ENCODE data around the gene ALOXE3. TPM values are rescaled to one million over a fixed set of nuclear protein-coding genes. Genes with fewer than 3 reads are reported as not detected.

Gene ALOXE3
- polyA plus RNA-seq, 1 experiment = 0.04 TPM

DNA sequence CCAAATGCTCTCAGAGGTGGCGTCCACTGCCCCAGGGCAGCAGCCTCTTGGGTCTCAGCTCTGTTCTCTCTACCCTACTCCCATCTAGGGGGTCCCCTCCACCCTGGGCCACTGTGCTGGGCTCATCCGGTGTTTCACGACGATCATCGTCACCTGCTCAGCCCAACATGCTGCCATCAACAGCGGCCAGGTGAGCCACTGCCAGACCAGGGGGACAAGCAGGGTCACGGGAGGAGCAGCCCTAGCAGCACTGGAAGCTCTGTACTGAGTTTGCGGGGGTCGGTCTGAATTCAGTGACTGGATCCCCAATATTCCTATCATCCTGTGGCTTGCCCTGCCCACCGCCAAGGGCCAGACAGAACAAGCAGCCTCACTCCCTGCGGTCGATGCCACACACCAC is 46.8 kb downstream of the ALOXE3 start:
- H3K4me3 ChIP-seq (ENCODE audit: low read depth, low read length) = no peak overlapping the region
- no peak for DNase-seq (ENCODE audit: low read depth, low spot score)
- ChIA-PET POLR2A (no interaction called here), CTCF (interaction anchor here (9.2 kb wide), 1 partner anchor 11 kb away, joined by 124 read pairs; no protein-coding TSS in a partner anchor)
- H3K9me3 ChIP-seq (ENCODE audit: control insufficient read depth, insufficient read depth, low read length) = peaks cover 4% of the 10 kb centered on the region; the same call in 1 of the 2 replicates
- TF ChIP-seq, protein P1, sequence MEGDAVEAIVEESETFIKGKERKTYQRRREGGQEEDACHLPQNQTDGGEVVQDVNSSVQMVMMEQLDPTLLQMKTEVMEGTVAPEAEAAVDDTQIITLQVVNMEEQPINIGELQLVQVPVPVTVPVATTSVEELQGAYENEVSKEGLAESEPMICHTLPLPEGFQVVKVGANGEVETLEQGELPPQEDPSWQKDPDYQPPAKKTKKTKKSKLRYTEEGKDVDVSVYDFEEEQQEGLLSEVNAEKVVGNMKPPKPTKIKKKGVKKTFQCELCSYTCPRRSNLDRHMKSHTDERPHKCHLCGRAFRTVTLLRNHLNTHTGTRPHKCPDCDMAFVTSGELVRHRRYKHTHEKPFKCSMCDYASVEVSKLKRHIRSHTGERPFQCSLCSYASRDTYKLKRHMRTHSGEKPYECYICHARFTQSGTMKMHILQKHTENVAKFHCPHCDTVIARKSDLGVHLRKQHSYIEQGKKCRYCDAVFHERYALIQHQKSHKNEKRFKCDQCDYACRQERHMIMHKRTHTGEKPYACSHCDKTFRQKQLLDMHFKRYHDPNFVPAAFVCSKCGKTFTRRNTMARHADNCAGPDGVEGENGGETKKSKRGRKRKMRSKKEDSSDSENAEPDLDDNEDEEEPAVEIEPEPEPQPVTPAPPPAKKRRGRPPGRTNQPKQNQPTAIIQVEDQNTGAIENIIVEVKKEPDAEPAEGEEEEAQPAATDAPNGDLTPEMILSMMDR (IDR thresholded peaks at IDR 0.05; ENCODE audit: low read depth, low read length) = no peak
- no peak overlapping the region for H3K27ac ChIP-seq (ENCODE audit: low read depth, low read length)
- peaks cover 77% of the 10 kb centered on the region for H3K27me3 ChIP-seq (ENCODE audit: control insufficient read depth, insufficient read depth, low read length)

- Histone ChIP-seq H3K27me3 (ENCODE audit: control insufficient read depth, insufficient read depth, low read length) (peaks cover 72% of the 10 kb centered on the region), H3K27ac (ENCODE audit: low read depth, low read length) (no peak overlapping the region), H3K4me3 (ENCODE audit: low read depth, low read length) (no peak overlapping the region), H3K9me3 (ENCODE audit: control insufficient read depth, insufficient read depth, low read length) (peaks cover 4% of the 10 kb centered on the region; the same call in 1 of the 2 replicates)
- TF ChIP-seq, protein P1 (IDR thresholded peaks at IDR 0.05; ENCODE audit: low read depth, low read length) = no peak
- CTCF ChIA-PET = interaction anchor here (0.6 to 9.2 kb wide), 5 partner anchors 10 to 97 kb away, joined by 3 to 124 read pairs (median 8); partner anchors contain the start of gene ALOXE3
- DNase-seq (ENCODE audit: low read depth, low spot score) = no peak
- POLR2A ChIA-PET = interaction anchor here (0.7 kb wide), 1 partner anchor 253 kb away, joined by 4 read pairs; no protein-coding TSS in a partner anchor
These were observed 48.8 kb downstream of the ALOXE3 start for GRCh38 chr17:8069587-8069860.

GRCh38 chr17:8068736-8069586 is 49.4 kb downstream of the ALOXE3 start:
- Histone ChIP-seq H3K27ac (ENCODE audit: low read depth, low read length) (no peak overlapping the region), H3K9me3 (ENCODE audit: control insufficient read depth, insufficient read depth, low read length) (peaks cover 4% of the 10 kb centered on the region; the same call in 1 of the 2 replicates), H3K27me3 (ENCODE audit: control insufficient read depth, insufficient read depth, low read length) (peaks cover 70% of the 10 kb centered on the region), H3K4me3 (ENCODE audit: low read depth, low read length) (no peak overlapping the region)
- TF ChIP-seq, protein P1 (IDR thresholded peaks at IDR 0.05; ENCODE audit: low read depth, low read length) = no peak
- DNase-seq (ENCODE audit: low read depth, low spot score) = no peak
- POLR2A ChIA-PET = interaction anchor here (0.7 kb wide), 1 partner anchor 252 kb away, joined by 4 read pairs; no protein-coding TSS in a partner anchor
- CTCF ChIA-PET = interaction anchor here (0.5 to 9.2 kb wide), 5 partner anchors 9 to 1595 kb away, joined by 4 to 124 read pairs (median 8); partner anchors contain the start of gene ALOXE3

DNA sequence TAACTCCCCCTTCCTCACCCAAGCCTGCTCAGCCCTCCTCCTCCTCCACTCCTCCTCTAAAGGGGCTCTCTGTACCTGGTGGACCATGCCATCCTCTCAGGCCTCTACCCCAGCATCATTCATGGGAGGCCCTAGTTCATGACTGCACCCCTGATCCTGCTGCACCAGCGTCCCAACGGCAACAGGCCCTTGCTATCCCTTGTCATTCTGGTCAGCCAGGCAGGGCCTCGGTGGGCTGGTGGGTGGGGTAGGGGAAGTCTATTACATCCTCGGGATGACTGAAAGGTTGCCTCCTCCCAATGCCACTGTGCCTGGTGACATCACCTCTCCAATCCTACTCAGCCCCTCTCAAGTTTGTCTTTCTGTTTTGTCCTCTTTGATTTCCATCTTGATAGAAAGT is 50.5 kb downstream of the ALOXE3 start:
- H3K9me3 ChIP-seq (ENCODE audit: control insufficient read depth, insufficient read depth, low read length) = peaks cover 1% of the 10 kb centered on the region; the same call in 1 of the 2 replicates
- peaks cover 68% of the 10 kb centered on the region for H3K27me3 ChIP-seq (ENCODE audit: control insufficient read depth, insufficient read depth, low read length)
- DNase-seq (ENCODE audit: low read depth, low spot score) = no peak
- CTCF ChIA-PET = no interaction called here
- POLR2A ChIA-PET = no interaction called here
- TF ChIP-seq, protein P1 (IDR thresholded peaks at IDR 0.05; ENCODE audit: low read depth, low read length) = no peak
- H3K4me3 ChIP-seq (ENCODE audit: low read depth, low read length) = no peak overlapping the region
- no peak overlapping the region for H3K27ac ChIP-seq (ENCODE audit: low read depth, low read length)

Data from AG04450 (cell line).